Muscle layer of duodenum (tissue), 2 donors: ENCODE data around the gene RGPD5.
"Not testable (repeated sequence)": the region's sequence is repeated elsewhere in the genome, so short reads cannot be mapped to it uniquely, and the experiment has no call there.

Source experiments
- H3K27ac ChIP-seq: one replicate; pipeline ENCODE4 v1.7.0; 2013; ENCODE audit warnings: mild to moderate bottlenecking, low read length
- H3K27me3 ChIP-seq: one replicate; pipeline ENCODE4 v1.7.0; 2013; ENCODE audit warnings: low read depth, mild to moderate bottlenecking, control low read depth, low read length
- H3K36me3 ChIP-seq, 2 donors: one replicate each; pipeline ENCODE4 v1.7.0; 2013; ENCODE audit warnings: low read length in 2 of 2, control low read depth in 1 of 2, mild to moderate bottlenecking in 1 of 2; ENCODE audit not compliant: insufficient read depth in 2 of 2, control insufficient read depth in 1 of 2
- H3K4me1 ChIP-seq, 2 donors: one replicate each; pipeline ENCODE4 v1.7.0; 2013; ENCODE audit warnings: low read length in 2 of 2, mild to moderate bottlenecking in 2 of 2, control low read depth in 1 of 2, moderate library complexity in 1 of 2; ENCODE audit not compliant: insufficient read depth in 2 of 2, control insufficient read depth in 1 of 2
- H3K4me3 ChIP-seq, 2 donors: one replicate each; pipeline ENCODE4 v1.7.0; 2013; ENCODE audit warnings: low read length in 2 of 2, low read depth in 1 of 2, mild to moderate bottlenecking in 1 of 2
- H3K9me3 ChIP-seq, 2 donors: one replicate each; pipeline ENCODE4 v1.7.0; 2013; ENCODE audit warnings: low read length in 2 of 2, control low read depth in 1 of 2, mild to moderate bottlenecking in 1 of 2; ENCODE audit not compliant: control insufficient read depth in 1 of 2
- donor health status: healthy.

The RGPD5 gene

GRCh38 chr2:109794074-109794737 is at the start of gene RGPD5:
Gene RGPD5, plus strand, starts transcription at chr2:109794305. Its CDS starts 161 bp downstream, at chr2:109794466.
- H3K27ac ChIP-seq, H3K27me3 ChIP-seq, H3K9me3 ChIP-seq, H3K4me3 ChIP-seq, H3K4me1 ChIP-seq, H3K36me3 ChIP-seq: not testable (repeated sequence)

- H3K4me3 ChIP-seq, H3K9me3 ChIP-seq, H3K36me3 ChIP-seq, H3K27ac ChIP-seq, H3K4me1 ChIP-seq, H3K27me3 ChIP-seq: not testable (repeated sequence)
Observed at GRCh38 chr2:109751572-109751971, 42.5 kb upstream of the RGPD5 start.

- H3K27me3 ChIP-seq, H3K27ac ChIP-seq, H3K4me1 ChIP-seq, H3K9me3 ChIP-seq, H3K4me3 ChIP-seq, H3K36me3 ChIP-seq: not testable (repeated sequence)
Observed at GRCh38 chr2:109757163-109757824, 36.8 kb upstream of the RGPD5 start.

GRCh38 chr2:109760265-109761042 is 33.7 kb upstream of the RGPD5 start:
- not testable (repeated sequence) for H3K27me3 ChIP-seq, H3K9me3 ChIP-seq, H3K36me3 ChIP-seq, H3K4me1 ChIP-seq, H3K27ac ChIP-seq, H3K4me3 ChIP-seq

- not testable (repeated sequence) for H3K4me3 ChIP-seq, H3K4me1 ChIP-seq
Observed at GRCh38 chr2:109761043-109761454, 33.1 kb upstream of the RGPD5 start.

GRCh38 chr2:109761976-109762375 is 32.1 kb upstream of the RGPD5 start:
- H3K27ac ChIP-seq, H3K27me3 ChIP-seq, H3K36me3 ChIP-seq, H3K4me3 ChIP-seq, H3K4me1 ChIP-seq, H3K9me3 ChIP-seq: not testable (repeated sequence)

More at GRCh38 chr2:109761043-109761454, 33.1 kb upstream of the RGPD5 start:
- not testable (repeated sequence) for H3K9me3 ChIP-seq, H3K36me3 ChIP-seq, H3K27me3 ChIP-seq, H3K27ac ChIP-seq

GRCh38 chr2:109766074-109766473 is 28.0 kb upstream of the RGPD5 start:
- not testable (repeated sequence) for H3K36me3 ChIP-seq, H3K9me3 ChIP-seq

GRCh38 chr2:109766886-109767578 is 27.1 kb upstream of the RGPD5 start:
- not testable (repeated sequence) for H3K4me1 ChIP-seq, H3K27ac ChIP-seq, H3K27me3 ChIP-seq, H3K36me3 ChIP-seq, H3K9me3 ChIP-seq, H3K4me3 ChIP-seq

More at GRCh38 chr2:109766074-109766473, 28.0 kb upstream of the RGPD5 start:
- H3K27ac ChIP-seq, H3K27me3 ChIP-seq, H3K4me3 ChIP-seq, H3K4me1 ChIP-seq: not testable (repeated sequence)

GRCh38 chr2:109768934-109769333 is 25.2 kb upstream of the RGPD5 start:
- not testable (repeated sequence) for H3K27me3 ChIP-seq, H3K4me3 ChIP-seq, H3K9me3 ChIP-seq, H3K27ac ChIP-seq, H3K4me1 ChIP-seq, H3K36me3 ChIP-seq

- not testable (repeated sequence) for H3K4me1 ChIP-seq, H3K36me3 ChIP-seq, H3K27me3 ChIP-seq, H3K4me3 ChIP-seq, H3K9me3 ChIP-seq, H3K27ac ChIP-seq
Observed at GRCh38 chr2:109779118-109779517, 15.0 kb upstream of the RGPD5 start.

GRCh38 chr2:109781147-109781816 is 12.8 kb upstream of the RGPD5 start:
- H3K27ac ChIP-seq, H3K36me3 ChIP-seq, H3K27me3 ChIP-seq, H3K4me3 ChIP-seq, H3K9me3 ChIP-seq, H3K4me1 ChIP-seq: not testable (repeated sequence)
